H9 (cell line): ENCODE results near the gene HBA1. TPM values are rescaled to one million over a fixed set of nuclear protein-coding genes. Genes with fewer than 3 reads are reported as not detected.
A peak's percentile ranks its signal among the peaks of the same experiment; 100 is the strongest.

Experiments used
- DNase-seq: peaks from one replicate; pipeline ENCODE4 v3.0.0-alpha.2; 2017
- H2AFZ ChIP-seq: one replicate; pipeline ENCODE4 v1.6.1; 2013; ENCODE audit warnings: mild to moderate bottlenecking, low read length, control low read depth, moderate library complexity
- H2AK5ac ChIP-seq: 2 replicates; pipeline ENCODE4 v1.6.1; 2013; ENCODE audit warnings: low read length, control low read depth, mixed read lengths; ENCODE audit not compliant: insufficient read length
- H2BK120ac ChIP-seq: one replicate; pipeline ENCODE4 v1.6.1; 2013; ENCODE audit warnings: low read depth, mild to moderate bottlenecking, low read length, control low read depth, inconsistent platforms; ENCODE audit not compliant: poor library complexity, severe bottlenecking
- H2BK12ac ChIP-seq: 2 replicates; pipeline ENCODE4 v1.6.1; 2013; ENCODE audit warnings: low read length, control low read depth, mixed read lengths, low read depth; ENCODE audit not compliant: insufficient read length
- H2BK15ac ChIP-seq: 2 replicates; pipeline ENCODE4 v1.6.1; 2013; ENCODE audit warnings: low read depth, low read length, control low read depth
- H2BK20ac ChIP-seq: one replicate; pipeline ENCODE4 v1.6.1; 2013; ENCODE audit warnings: low read depth, mild to moderate bottlenecking, low read length, control low read depth, inconsistent platforms; ENCODE audit not compliant: poor library complexity, severe bottlenecking
- H2BK5ac ChIP-seq: 2 replicates; pipeline ENCODE4 v1.6.1; 2013; ENCODE audit warnings: low read length, control low read depth, mixed read lengths; ENCODE audit not compliant: insufficient read length
- H3K14ac ChIP-seq: 2 replicates; pipeline ENCODE4 v1.6.1; 2013; ENCODE audit warnings: low read length, control low read depth; ENCODE audit not compliant: insufficient read depth
- H3K18ac ChIP-seq: 2 replicates; pipeline ENCODE4 v1.6.1; 2013; ENCODE audit warnings: low read depth, mild to moderate bottlenecking, mixed read lengths, low read length, control low read depth; ENCODE audit not compliant: insufficient read length
- H3K23ac ChIP-seq: 2 replicates; pipeline ENCODE4 v1.6.1; 2013; ENCODE audit warnings: low read length, control low read depth, mixed read lengths, low read depth; ENCODE audit not compliant: insufficient read length
- H3K23me2 ChIP-seq: 2 replicates; pipeline ENCODE4 v1.6.1; 2013; ENCODE audit warnings: low read depth, mild to moderate bottlenecking, mixed read lengths, low read length, control low read depth; ENCODE audit not compliant: insufficient read length, poor library complexity, severe bottlenecking
- H3K27ac ChIP-seq: 2 replicates; pipeline ENCODE4 v1.5.1; 2013; ENCODE audit warnings: low read length, control low read depth, mixed read lengths, low read depth; ENCODE audit not compliant: insufficient read length
- H3K27me3 ChIP-seq: 2 replicates; pipeline ENCODE4 v1.6.1; 2013; ENCODE audit warnings: low read length, control low read depth, inconsistent platforms; ENCODE audit not compliant: insufficient read depth
- H3K4ac ChIP-seq: 2 replicates; pipeline ENCODE4 v1.6.1; 2013; ENCODE audit warnings: low read depth, mild to moderate bottlenecking, control low read depth, inconsistent platforms, low read length, moderate library complexity
- H3K4me1 ChIP-seq: 2 replicates; pipeline ENCODE4 v1.6.1; 2013; ENCODE audit warnings: low read length, control low read depth, inconsistent platforms; ENCODE audit not compliant: insufficient read depth
- H3K4me2 ChIP-seq: 2 replicates; pipeline ENCODE4 v1.6.1; 2013; ENCODE audit warnings: low read length, control low read depth, mixed read lengths; ENCODE audit not compliant: insufficient read length, insufficient read depth
- H3K56ac ChIP-seq: 2 replicates; pipeline ENCODE4 v1.6.1; 2013; ENCODE audit warnings: low read depth, mild to moderate bottlenecking, mixed read lengths, low read length, control low read depth; ENCODE audit not compliant: insufficient read length
- H3K79me1 ChIP-seq: 2 replicates; pipeline ENCODE4 v1.6.1; 2013; ENCODE audit warnings: low read depth, mild to moderate bottlenecking, moderate library complexity, low read length, control low read depth, inconsistent platforms; ENCODE audit not compliant: insufficient read depth, poor library complexity, severe bottlenecking
- H3K79me2 ChIP-seq: 2 replicates; pipeline ENCODE4 v1.6.1; 2013; ENCODE audit warnings: low read length, control low read depth, inconsistent platforms; ENCODE audit not compliant: insufficient read depth
- H3K9ac ChIP-seq: 2 replicates; pipeline ENCODE4 v1.6.1; 2013; ENCODE audit warnings: low read length, control low read depth, mixed read lengths; ENCODE audit not compliant: insufficient read length; ENCODE audit errors: extremely low read depth
- H3K9me3 ChIP-seq: one replicate; pipeline ENCODE4 v1.6.1; 2013; ENCODE audit warnings: low read depth, low read length, inconsistent platforms; ENCODE audit not compliant: control insufficient read depth
- H3T11ph ChIP-seq: one replicate; pipeline ENCODE4 v1.6.1; 2013; ENCODE audit warnings: mild to moderate bottlenecking, low read length, control low read depth, inconsistent platforms
- H4K20me1 ChIP-seq: one replicate; pipeline ENCODE4 v1.6.1; 2013; ENCODE audit not compliant: control insufficient read depth, insufficient read length, insufficient read depth
- H4K5ac ChIP-seq: 2 replicates; pipeline ENCODE4 v1.6.1; 2013; ENCODE audit warnings: low read depth, mild to moderate bottlenecking, mixed read lengths, low read length, control low read depth; ENCODE audit not compliant: insufficient read length
- H4K8ac ChIP-seq: replicated peaks from 2 replicates; pipeline ENCODE4 v1.6.1; 2013; ENCODE audit warnings: low read length, control low read depth, mixed read lengths, low read depth; ENCODE audit not compliant: insufficient read length
- H4K91ac ChIP-seq: 2 replicates; pipeline ENCODE4 v1.6.1; 2013; ENCODE audit warnings: low read depth, mild to moderate bottlenecking, moderate library complexity, mixed read lengths, low read length, control low read depth; ENCODE audit not compliant: insufficient read length
- H3K27ac Mint-ChIP-seq, 3 experiments: 2 replicates in 2 of 3; 3 replicates in 1 of 3; pipeline ENCODE4 v1.8.0; 2020 to 2021; ENCODE audit warnings: mixed read lengths in 3 of 3, mild to moderate bottlenecking in 1 of 3, moderate library complexity in 1 of 3
- H3K27me3 Mint-ChIP-seq: 2 replicates; pipeline ENCODE4 v1.8.0; 2021; ENCODE audit warnings: low read depth, mild to moderate bottlenecking, moderate library complexity, mixed read lengths
- H3K36me3 Mint-ChIP-seq, 3 experiments: 2 replicates in 2 of 3; 3 replicates in 1 of 3; pipeline ENCODE4 v1.8.0; 2020 to 2021; ENCODE audit warnings: low read depth in 3 of 3, mixed read lengths in 3 of 3; ENCODE audit not compliant: insufficient read depth in 1 of 3
- H3K4me1 Mint-ChIP-seq, 2 experiments: 2 replicates each; pipeline ENCODE4 v1.8.0; 2020; ENCODE audit warnings: mixed read lengths in 2 of 2
- H3K4me3 Mint-ChIP-seq, 2 experiments: 2 replicates in 1 of 2; 3 replicates in 1 of 2; pipeline ENCODE4 v1.8.0; 2020 to 2021; ENCODE audit warnings: mild to moderate bottlenecking in 2 of 2, mixed read lengths in 2 of 2, moderate library complexity in 1 of 2
- H3K9me3 Mint-ChIP-seq, 2 experiments: 2 replicates in 1 of 2; 3 replicates in 1 of 2; pipeline ENCODE4 v1.8.0; 2020; ENCODE audit warnings: mild to moderate bottlenecking in 2 of 2, mixed read lengths in 2 of 2, moderate library complexity in 1 of 2
- CTCF ChIP-seq: fragments of 200-600 bp; sonication (generic); conservative IDR thresholded peaks from 3 replicates; pipeline ENCODE4 v1.8.0; 2021; ENCODE audit warnings: antibody characterized with exemption, mild to moderate bottlenecking
- WGBS: extraction: QIAGEN DNeasy Blood & Tissue Kit; methylation state at CpG from one replicate; pipeline ENCODE4 v1.1.7; 2013; ENCODE audit warnings: missing lambda C conversion rate, low lambda C conversion rate, mixed read lengths; ENCODE audit not compliant: insufficient read length; ENCODE audit errors: extremely low coverage; 5-methylcytosine and 5-hydroxymethylcytosine counted together
- total RNA-seq: library from RNA; stranded (reverse); gene quantifications from 2 replicates; pipeline ENCODE4 v1.2.1, GENCODE V29; 2021

HBA1 gene
- total RNA-seq, 1 experiment from 2014 or later: 7.2 TPM

- peaks cover 81% of the 10 kb centered on the region for H3K27me3 Mint-ChIP-seq
Observed at GRCh38 chr16:167122-167690, 9.3 kb upstream of the HBA1 start.

More at GRCh38 chr16:167122-167690, 9.3 kb upstream of the HBA1 start:
- no peaks in the 10 kb centered on the region for H3K79me2 ChIP-seq
- H3K27me3 ChIP-seq: peaks cover 43% of the 10 kb centered on the region
- H3K4ac ChIP-seq: no peak overlapping the region
- H4K91ac ChIP-seq: no peak overlapping the region
- H3K23ac ChIP-seq: no peak overlapping the region
- no peaks in the 10 kb centered on the region; the same call in 1 of the 2 replicates for H3K4me1 ChIP-seq
- H4K8ac ChIP-seq: no peak overlapping the region
- H2BK5ac ChIP-seq: no peak overlapping the region
- Mint-ChIP-seq H3K4me3 (peak overlapping the region in 1 of 2 experiments; percentile 72; a peak in 4 of 5 replicates), H3K27ac (no peak overlapping the region), H3K36me3 (no peaks in the 10 kb centered on the region; a peak in 1 of 7 replicates), H3K9me3 (peaks cover 0 to 3% of the 10 kb centered on the region in 2 experiments; a peak in 1 of 5 replicates), H3K4me1 (peaks cover 27 to 35% of the 10 kb centered on the region in 2 experiments)
- H2BK12ac ChIP-seq: no peak overlapping the region
- no peaks in the 10 kb centered on the region for H4K20me1 ChIP-seq
- H3K9me3 ChIP-seq: no peaks in the 10 kb centered on the region
- H2BK20ac ChIP-seq: no peak overlapping the region
- DNase-seq: no peak
- peaks cover 8% of the 10 kb centered on the region for H3K23me2 ChIP-seq
- TF ChIP-seq CTCF: no peak
- H4K5ac ChIP-seq: no peak overlapping the region
- no peak overlapping the region for H2AK5ac ChIP-seq
- H2BK120ac ChIP-seq: no peak overlapping the region
- H3K18ac ChIP-seq: no peak overlapping the region
- no peak overlapping the region for H2AFZ ChIP-seq
- no peak overlapping the region for H3K14ac ChIP-seq
- no CpG with 5 or more reads among the region's 11 CpGs for WGBS
- H3K79me1 ChIP-seq: no peaks in the 10 kb centered on the region
- no peak overlapping the region for H3K9ac ChIP-seq
- no peak overlapping the region for H3K56ac ChIP-seq
- no peak overlapping the region for H3T11ph ChIP-seq
- no peak overlapping the region for H3K27ac ChIP-seq
- H2BK15ac ChIP-seq: no peak overlapping the region
- H3K4me2 ChIP-seq: peak overlapping the region; percentile 33
